IMR-90 (cell line): ENCODE data around the gene FSTL3. TPM values are rescaled to one million over a fixed set of nuclear protein-coding genes. Genes with fewer than 3 reads are reported as not detected.

ENCODE experiments used
- ATAC-seq: fragments of 200-7000 bp; cut with Tn5 transposase; 2 replicates; pipeline ENCODE4 v1.9.1; 2020; ENCODE audit warnings: low read depth, mild to moderate bottlenecking, moderate library complexity
- BruUV-seq: library from RNA; stranded (reverse); fragments of 400-500 nt; replicated peaks from 2 replicates; lab custom pipeline; 2021; lab: Mats Ljungman, UMichigan
- CTCF ChIA-PET: fragments of 300-600 bp; formaldehyde crosslinking; extraction: SDS; loops from one replicate; lab custom pipeline; 2021; ENCODE audit warnings: antibody characterized with exemption; lab: Yijun Ruan, JAX
- POLR2A ChIA-PET: fragments of 300-600 bp; sonication (Branson Sonifier 250); formaldehyde crosslinking; loops from one replicate; lab custom pipeline; 2022; ENCODE audit warnings: antibody characterized with exemption; ENCODE audit not compliant: unreplicated experiment; lab: Charles Lee
- DNase-seq: peaks from one replicate; pipeline ENCODE4 v3.0.0; 2013
- H2AFZ ChIP-seq: replicated peaks from 2 replicates; pipeline ENCODE3; 2013; ENCODE audit warnings: low read length, mild to moderate bottlenecking; ENCODE audit not compliant: poor library complexity
- H2AK5ac ChIP-seq: 2 replicates; pipeline ENCODE4 v1.6.1; 2013; ENCODE audit warnings: low read depth, low read length, inconsistent platforms
- H2AK9ac ChIP-seq: replicated peaks from 2 replicates; pipeline ENCODE3; 2013; ENCODE audit warnings: mild to moderate bottlenecking, low read depth, low read length, moderate library complexity; ENCODE audit not compliant: poor library complexity
- H2BK120ac ChIP-seq: 2 replicates; pipeline ENCODE4 v1.6.1; 2013; ENCODE audit warnings: low read depth, low read length, inconsistent platforms
- H2BK15ac ChIP-seq: 3 replicates; pipeline ENCODE4 v1.6.1; 2013; ENCODE audit warnings: low read depth, low read length, inconsistent platforms
- H2BK20ac ChIP-seq: 2 replicates; pipeline ENCODE4 v1.6.1; 2013; ENCODE audit warnings: low read depth, mild to moderate bottlenecking, inconsistent platforms, low read length, moderate library complexity
- H2BK5ac ChIP-seq: 2 replicates; pipeline ENCODE4 v1.6.1; 2013; ENCODE audit warnings: mild to moderate bottlenecking, low read depth, low read length, inconsistent platforms; ENCODE audit not compliant: poor library complexity, severe bottlenecking
- H3K14ac ChIP-seq: replicated peaks from 2 replicates; pipeline ENCODE4 v1.6.1; 2013; ENCODE audit warnings: low read depth, low read length, inconsistent platforms
- H3K18ac ChIP-seq: 2 replicates; pipeline ENCODE4 v1.6.1; 2013; ENCODE audit warnings: low read depth, low read length, control low read depth
- H3K23ac ChIP-seq: 2 replicates; pipeline ENCODE4 v1.6.1; 2013; ENCODE audit warnings: low read depth, low read length, inconsistent platforms
- H3K27ac ChIP-seq: 2 replicates; pipeline ENCODE4 v1.5.1; 2013; ENCODE audit warnings: mild to moderate bottlenecking, control low read depth, low read length; ENCODE audit not compliant: insufficient read depth
- H3K27me3 ChIP-seq: 2 replicates; pipeline ENCODE4 v1.6.1; 2013; ENCODE audit warnings: low read length; ENCODE audit not compliant: control insufficient read depth, insufficient read depth
- H3K36me3 ChIP-seq: 2 replicates; pipeline ENCODE4 v1.6.1; 2013; ENCODE audit warnings: low read length, mixed read lengths; ENCODE audit not compliant: control insufficient read depth, insufficient read depth
- H3K4ac ChIP-seq: 2 replicates; pipeline ENCODE4 v1.6.1; 2013; ENCODE audit warnings: low read depth, low read length, inconsistent platforms
- H3K4me1 ChIP-seq: 2 replicates; pipeline ENCODE4 v1.6.1; 2013; ENCODE audit warnings: low read length, mixed read lengths; ENCODE audit not compliant: control insufficient read depth, insufficient read depth
- H3K4me2 ChIP-seq: 2 replicates; pipeline ENCODE4 v1.6.1; 2013; ENCODE audit warnings: low read depth, mild to moderate bottlenecking, control low read depth, low read length, moderate library complexity
- H3K4me3 ChIP-seq: 2 replicates; pipeline ENCODE4 v1.5.1; 2013; ENCODE audit warnings: low read depth, mild to moderate bottlenecking, control low read depth, low read length, moderate library complexity; ENCODE audit not compliant: insufficient read depth
- H3K56ac ChIP-seq: 2 replicates; pipeline ENCODE4 v1.6.1; 2013; ENCODE audit warnings: low read length, inconsistent platforms; ENCODE audit not compliant: insufficient read depth; ENCODE audit errors: extremely low read depth
- H3K79me1 ChIP-seq, 2 experiments: 2 replicates each; pipeline ENCODE4 v1.6.1; 2013; ENCODE audit warnings: low read length in 2 of 2, inconsistent platforms in 1 of 2, low read depth in 1 of 2
- H3K9ac ChIP-seq: 2 replicates; pipeline ENCODE4 v1.6.1; 2013; ENCODE audit warnings: low read depth, low read length, control low read depth
- H3K9me1 ChIP-seq: 2 replicates; pipeline ENCODE4 v1.6.1; 2013; ENCODE audit warnings: low read length, inconsistent platforms; ENCODE audit not compliant: insufficient read depth
- H3K9me3 ChIP-seq: 2 replicates; pipeline ENCODE4 v1.6.1; 2013; ENCODE audit warnings: low read length; ENCODE audit not compliant: control insufficient read depth, insufficient read depth
- H4K20me1 ChIP-seq: 2 replicates; pipeline ENCODE4 v1.6.1; 2013; ENCODE audit warnings: low read length, inconsistent platforms; ENCODE audit not compliant: insufficient read depth
- H4K5ac ChIP-seq: 2 replicates; pipeline ENCODE4 v1.6.1; 2013; ENCODE audit warnings: mild to moderate bottlenecking, low read depth, low read length, control low read depth
- H4K8ac ChIP-seq, 2 experiments: 2 replicates each; pipeline ENCODE4 v1.6.1; 2013; ENCODE audit warnings: low read depth in 2 of 2, low read length in 2 of 2, control low read depth in 1 of 2, inconsistent platforms in 1 of 2
- H4K91ac ChIP-seq: 2 replicates; pipeline ENCODE4 v1.6.1; 2013; ENCODE audit warnings: low read depth, low read length, inconsistent platforms; ENCODE audit not compliant: insufficient read depth
- CHD1 ChIP-seq: IDR thresholded peaks from 2 replicates; pipeline ENCODE4 v1.6.1; 2012; ENCODE audit warnings: low read depth, low read length, improper control_type of control experiment
- FOS ChIP-seq: fragments of 150-350 bp; IDR thresholded peaks from 2 replicates; pipeline ENCODE4 v1.6.1; 2016; ENCODE audit warnings: low read depth, low read length
- RAD21 ChIP-seq: IDR thresholded peaks from 2 replicates; pipeline ENCODE4 v1.6.1; 2012; ENCODE audit warnings: low read length, improper control_type of control experiment
- RFX5 ChIP-seq: IDR thresholded peaks from 2 replicates; pipeline ENCODE4 v1.8.0; 2012; ENCODE audit warnings: low read depth, mild to moderate bottlenecking, low read length, moderate library complexity
- WGBS, 2 experiments: methylation state at CpG; one replicate each; pipeline versions ENCODE4 v1.1.5 to v1.1.7; 2013; ENCODE audit warnings: missing lambda C conversion rate in 2 of 2; ENCODE audit not compliant: insufficient read length in 1 of 2; ENCODE audit errors: extremely low coverage in 2 of 2; 5-methylcytosine and 5-hydroxymethylcytosine counted together
- dilution Hi-C: fragments of 300-500 bp; cut with HindIII; formaldehyde crosslinking; loops from one replicate; pipeline ENCODE4 v1.14.3; 2018; ENCODE audit warnings: low sequenced_read_pairs; ENCODE audit not compliant: unreplicated experiment
- in situ Hi-C: fragments of 300-500 bp; cut with MboI; formaldehyde crosslinking; loops from 3 replicates; pipeline ENCODE4 v1.14.3; 2019; ENCODE audit warnings: low sequenced_read_pairs, inconsistent platforms, mixed read lengths
- intact Hi-C: fragments of 100-400 bp; cut with micrococcal nuclease; formaldehyde crosslinking; loops from 2 replicates; pipeline ENCODE4 v1.10.0; 2022
- polyA plus RNA-seq, 3 experiments: library from polyadenylated mRNA; depleted of rRNA; stranded (reverse); fragments of >200 nt; gene quantifications; 2 replicates each; pipeline ENCODE4 v1.2.3, GENCODE V29; 2012; ENCODE audit warnings: low replicate concordance in 1 of 3
- total RNA-seq: library from RNA; depleted of rRNA; stranded (reverse); fragments of >200 nt; gene quantifications from 2 replicates; pipeline ENCODE4 v1.2.3, GENCODE V29; 2012

FSTL3 gene
- total and polyA plus RNA-seq, 2 of the 4 experiments (the other 2 are of a cell fraction): 32.3 to 76.9 TPM

DNA sequence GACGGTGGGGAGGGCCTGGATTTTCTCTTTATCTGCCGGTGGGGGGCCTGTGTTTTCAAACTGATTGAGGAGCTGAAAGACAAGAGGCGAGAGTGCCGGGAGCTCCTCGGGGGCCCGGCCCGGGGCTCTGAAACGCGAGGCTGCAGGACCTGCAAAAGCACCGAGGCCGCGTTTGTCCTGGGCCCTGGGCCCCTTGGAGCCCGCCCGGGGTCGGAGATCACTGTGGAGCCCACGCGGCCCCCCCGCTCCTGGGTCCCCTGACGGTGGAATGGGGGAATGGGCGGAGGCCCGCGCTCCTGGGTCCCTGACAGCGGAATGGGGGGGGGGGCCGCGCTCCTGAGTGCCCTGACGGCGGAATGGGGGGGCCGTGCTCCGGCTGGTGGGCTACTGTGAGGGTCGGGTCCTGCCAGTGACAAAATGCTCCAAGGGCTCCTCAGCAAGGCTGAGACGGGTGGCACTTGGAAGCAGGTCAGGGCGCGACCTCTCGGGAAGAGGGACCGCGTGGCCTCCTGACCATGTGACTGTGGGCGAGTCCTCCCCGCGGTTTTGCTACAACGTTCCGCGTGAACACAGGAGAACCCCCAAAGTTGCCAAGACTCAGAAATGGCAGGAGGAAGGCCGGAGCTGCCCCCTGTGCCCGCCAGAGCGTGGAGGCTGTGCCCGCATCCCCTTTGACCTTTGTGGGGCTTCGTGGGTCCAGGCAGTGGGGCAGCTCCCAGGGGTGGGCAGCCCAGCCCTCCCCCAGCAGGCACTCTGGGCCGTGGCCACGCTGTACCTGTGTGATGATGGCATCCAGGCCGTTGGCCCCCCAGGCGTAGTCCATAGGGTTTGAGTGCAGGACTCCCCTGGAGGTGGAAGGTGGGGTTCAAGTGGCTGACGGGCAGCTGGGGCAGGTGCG, 27.0 kb upstream of the FSTL3 start:
- peaks cover 0 to 16% of the 10 kb centered on the region in 2 experiments; a peak in 3 of 4 replicates for H3K79me1 ChIP-seq
- H3K27me3 ChIP-seq: no peaks in the 10 kb centered on the region
- in situ Hi-C loops: no loop called here
- H2BK15ac ChIP-seq: no peak overlapping the region
- H3K36me3 ChIP-seq: peaks cover 58% of the 10 kb centered on the region
- no peaks in the 10 kb centered on the region for H3K4me1 ChIP-seq
- H3K4me2 ChIP-seq: no peak overlapping the region
- no peak overlapping the region for H3K27ac ChIP-seq
- no peaks in the 10 kb centered on the region for H3K9me3 ChIP-seq
- no peak overlapping the region for H2BK20ac ChIP-seq
- CTCF ChIA-PET: no interaction called here
- H4K8ac ChIP-seq: no peak overlapping the region
- no peak overlapping the region for H3K14ac ChIP-seq
- H3K9ac ChIP-seq: no peak overlapping the region
- H2AK9ac ChIP-seq: no peak overlapping the region
- 92% methylated on average over 9 of the region's 53 CpGs; no CpG with 5 or more reads in 1 of the 2 experiments for WGBS, 2 experiments
- intact Hi-C loops: no loop called here
- H2AFZ ChIP-seq: no peak overlapping the region
- H2BK120ac ChIP-seq: no peak overlapping the region
- no peaks in the 10 kb centered on the region for H3K9me1 ChIP-seq
- no peak for DNase-seq
- H4K91ac ChIP-seq: no peak overlapping the region
- H2BK5ac ChIP-seq: no peak overlapping the region
- H3K23ac ChIP-seq: no peak overlapping the region
- ATAC-seq: no peak
- H4K5ac ChIP-seq: no peak overlapping the region
- TF ChIP-seq RFX5: no peak
- TF ChIP-seq FOS: no peak
- TF ChIP-seq RAD21: no peak
- no peak for TF ChIP-seq CHD1
- H2AK5ac ChIP-seq: no peak overlapping the region
- dilution Hi-C loops: no loop called here
- peaks cover 27% of the 10 kb centered on the region for H4K20me1 ChIP-seq
- no peak overlapping the region for H3K56ac ChIP-seq
- H3K4me3 ChIP-seq: no peak overlapping the region
- BruUV-seq: no TSS peak
- POLR2A ChIA-PET: no interaction called here
- H3K18ac ChIP-seq: no peak overlapping the region
- no peak overlapping the region for H3K4ac ChIP-seq
